HG02588 (cell line): ENCODE data around the gene RNF186.
"Not testable (repeated sequence)": the region's sequence is repeated elsewhere in the genome, so short reads cannot be mapped to it uniquely, and the experiment has no call there.

Source experiments
- ATAC-seq: cut with Tn5 transposase; IDR thresholded peaks from one replicate; pipeline ENCODE4 v1.9.1; 2021; ENCODE audit warnings: mild to moderate bottlenecking, moderate library complexity; ENCODE audit not compliant: unreplicated experiment

Gene RNF186, protein sequence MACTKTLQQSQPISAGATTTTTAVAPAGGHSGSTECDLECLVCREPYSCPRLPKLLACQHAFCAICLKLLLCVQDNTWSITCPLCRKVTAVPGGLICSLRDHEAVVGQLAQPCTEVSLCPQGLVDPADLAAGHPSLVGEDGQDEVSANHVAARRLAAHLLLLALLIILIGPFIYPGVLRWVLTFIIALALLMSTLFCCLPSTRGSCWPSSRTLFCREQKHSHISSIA

DNA sequence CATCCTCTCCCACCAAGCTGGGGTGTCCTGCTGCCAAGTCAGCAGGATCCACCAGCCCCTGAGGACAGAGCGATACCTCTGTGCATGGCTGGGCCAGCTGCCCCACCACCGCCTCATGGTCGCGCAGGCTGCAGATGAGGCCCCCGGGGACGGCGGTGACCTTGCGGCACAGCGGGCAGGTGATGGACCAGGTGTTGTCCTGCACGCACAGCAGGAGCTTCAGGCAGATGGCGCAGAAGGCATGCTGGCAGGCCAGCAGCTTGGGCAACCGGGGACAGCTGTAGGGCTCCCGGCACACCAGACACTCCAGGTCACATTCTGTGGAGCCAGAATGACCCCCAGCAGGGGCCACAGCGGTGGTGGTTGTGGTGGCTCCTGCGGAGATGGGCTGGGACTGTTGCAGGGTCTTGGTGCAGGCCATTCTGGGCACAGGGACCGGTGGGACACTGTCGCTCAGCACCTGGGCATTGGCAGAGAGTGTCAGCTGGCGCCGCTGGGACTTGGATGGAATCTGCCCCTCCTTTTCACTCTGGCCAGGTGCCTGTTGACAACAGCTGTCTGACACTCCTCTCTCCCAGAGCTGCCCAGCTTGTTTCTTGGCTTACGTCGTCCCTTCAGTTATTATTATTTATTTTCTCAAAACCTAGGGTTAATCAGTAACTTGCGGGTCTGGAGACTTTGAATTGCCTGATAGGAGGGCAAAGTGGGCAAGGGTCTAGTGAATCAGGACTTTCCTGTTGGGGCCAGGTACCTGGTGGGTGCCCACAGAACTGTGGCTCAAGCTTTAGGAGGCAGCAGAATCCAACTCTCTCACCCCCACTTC, at the start of gene RNF186:
Gene RNF186 (minus strand): TSS at position 603 of the 823 bp plus-strand sequence. CDS start 182 bp downstream, at position 421.
- no peak for ATAC-seq

DNA sequence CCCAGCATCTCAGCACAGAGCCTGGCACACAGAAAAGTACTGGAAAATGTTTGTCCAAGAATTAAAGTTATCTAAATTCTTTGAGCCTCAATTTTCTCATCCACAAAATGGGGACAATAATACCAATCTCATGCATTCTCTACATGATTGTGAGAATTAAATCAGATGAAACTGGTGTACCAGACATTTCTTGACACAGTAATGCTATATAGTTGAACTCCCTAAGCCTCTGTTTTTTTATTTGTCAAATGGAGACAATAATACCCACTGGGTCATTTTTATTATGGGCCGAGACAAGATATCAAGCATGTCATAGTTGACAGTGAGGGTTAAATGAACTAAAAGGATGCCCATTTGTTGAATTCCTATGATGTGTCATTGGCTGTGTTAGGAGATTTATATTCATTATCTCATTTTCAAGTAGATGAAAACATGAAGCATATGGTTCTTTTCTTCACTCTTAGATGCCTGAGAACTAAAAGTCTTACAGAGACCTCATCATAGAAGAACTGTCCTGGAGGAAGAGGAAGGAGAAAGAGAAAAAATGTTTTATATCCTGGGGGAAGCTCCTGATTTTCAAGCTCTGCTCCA, 49.6 kb upstream of the RNF186 start:
- no peak for ATAC-seq

DNA sequence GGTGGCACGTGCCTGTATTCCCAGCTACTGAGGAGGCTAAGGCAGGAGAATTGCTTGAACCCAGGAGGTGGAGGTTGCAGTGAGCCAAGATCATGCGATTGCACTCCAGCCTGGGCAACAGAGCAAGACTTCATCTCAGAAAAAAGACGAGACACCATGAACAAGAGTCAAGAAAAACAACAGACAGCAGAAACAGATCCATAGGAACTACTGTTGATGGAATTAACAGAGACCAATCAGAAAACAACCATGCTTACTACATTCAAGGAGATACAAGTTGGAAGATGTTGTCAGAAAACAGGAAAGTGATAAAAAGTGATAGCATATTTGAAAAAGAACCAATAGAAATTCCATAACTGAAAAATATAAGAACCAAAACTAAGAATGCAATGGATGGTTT, 47.9 kb upstream of the RNF186 start:
- ATAC-seq, result no peak

DNA sequence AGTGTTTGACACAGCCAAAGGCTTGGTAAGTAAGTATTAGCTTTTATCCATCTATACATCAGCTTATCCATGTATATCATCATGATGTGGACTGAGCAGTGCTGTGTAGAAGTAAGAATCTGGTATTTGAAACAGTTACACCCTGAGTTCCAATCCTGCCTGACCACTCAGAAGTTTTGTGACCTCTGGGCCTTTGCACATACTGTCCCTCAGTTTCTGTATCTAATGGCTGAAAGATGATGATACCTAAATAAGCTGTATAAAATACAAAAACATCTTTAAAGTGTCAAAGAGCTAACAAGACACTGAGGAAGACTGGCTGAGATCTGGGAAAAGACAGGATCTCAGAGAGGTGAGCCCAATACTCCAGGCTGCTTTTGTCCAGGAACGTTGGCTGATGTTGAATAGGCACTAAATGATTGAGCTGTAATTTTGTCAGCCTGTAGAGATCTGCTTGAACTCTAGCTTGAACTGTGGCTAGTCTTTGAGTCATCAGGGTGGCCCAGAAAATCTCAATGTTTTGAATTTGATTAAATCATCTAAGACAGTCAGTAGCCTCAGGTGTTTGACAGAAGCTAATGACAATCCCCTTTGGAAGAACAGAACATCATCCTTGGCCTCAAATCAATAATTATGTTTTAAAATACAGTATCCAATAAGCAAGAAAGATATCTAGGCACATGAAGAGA, 46.9 kb upstream of the RNF186 start:
- no peak for ATAC-seq

DNA sequence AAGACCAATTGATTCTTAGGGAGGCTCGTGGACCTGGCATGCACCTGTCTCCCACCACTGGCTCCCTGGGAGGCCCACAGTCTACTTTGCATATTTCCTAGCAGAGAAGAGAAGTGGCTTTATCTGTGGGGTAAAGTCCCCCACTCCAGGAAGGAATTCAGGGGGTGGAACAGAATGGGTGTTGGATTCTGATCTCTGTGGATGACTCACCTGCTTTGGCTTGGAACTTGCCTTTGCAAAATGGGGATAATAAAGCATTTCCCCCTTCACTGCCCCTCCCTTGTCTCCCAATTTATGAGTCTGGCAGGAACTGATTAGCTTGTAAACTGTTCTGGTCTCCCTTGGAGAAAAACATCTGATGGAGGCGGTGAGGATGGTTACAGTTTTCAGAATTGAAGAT, 46.0 kb upstream of the RNF186 start:
- no peak for ATAC-seq

DNA sequence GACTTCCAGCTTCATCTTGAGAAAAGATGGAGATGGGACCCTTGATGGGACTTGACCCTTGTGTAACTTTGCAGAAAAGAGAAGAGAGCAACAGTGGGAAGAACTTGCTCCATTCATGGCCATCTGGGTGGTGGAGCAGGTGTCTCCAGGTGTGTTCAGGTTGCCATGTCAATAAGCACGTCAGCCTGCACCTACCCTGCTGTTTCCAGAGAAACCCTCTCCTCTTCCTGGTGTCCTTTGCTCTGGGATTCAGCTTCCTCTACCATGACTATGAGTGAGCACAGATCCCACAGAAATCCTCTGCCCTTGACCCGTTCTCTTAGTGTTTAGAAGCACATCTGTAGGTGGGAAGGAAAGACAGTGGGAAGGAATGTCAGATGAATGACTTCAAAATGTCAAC, 45.3 kb upstream of the RNF186 start:
- ATAC-seq, result no peak

DNA sequence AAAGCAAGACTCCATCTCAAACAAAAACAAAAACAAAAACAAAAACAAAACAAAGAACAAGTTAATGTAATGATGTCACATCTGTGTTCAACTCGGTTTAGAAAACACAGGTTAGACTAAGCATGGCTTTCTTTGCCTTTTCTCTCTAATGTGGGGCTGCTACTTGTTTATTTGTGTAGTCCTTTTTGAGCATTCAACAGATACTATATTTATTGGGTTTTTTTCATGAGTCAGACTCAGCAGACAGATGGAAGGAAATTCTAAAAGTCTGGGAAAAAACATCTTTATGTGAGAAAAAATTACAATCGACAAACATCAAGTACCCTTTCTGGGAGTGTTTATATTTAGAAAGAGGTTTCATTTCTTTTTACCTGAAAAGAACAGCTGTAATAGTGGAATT, 44.8 kb upstream of the RNF186 start:
- ATAC-seq, result no peak

DNA sequence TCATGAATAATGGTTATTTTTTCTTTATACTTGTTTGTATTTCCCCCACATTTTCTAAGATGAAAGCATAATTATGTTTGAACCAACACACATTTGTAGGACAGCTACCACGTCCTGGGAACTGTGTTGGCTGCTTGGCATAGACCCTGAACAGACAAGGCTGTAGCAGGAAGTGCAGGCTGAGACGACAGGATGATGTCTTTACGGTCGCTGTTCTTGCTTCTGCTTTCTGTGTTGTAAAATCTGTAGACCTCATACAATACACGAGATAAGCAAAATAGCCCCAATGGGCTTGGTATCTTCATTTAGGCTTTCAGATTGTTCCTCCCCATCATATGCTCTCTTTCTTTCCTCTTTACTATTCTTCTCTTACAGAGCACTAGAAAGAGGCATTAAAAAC, 43.8 kb upstream of the RNF186 start:
- ATAC-seq, result no peak

DNA sequence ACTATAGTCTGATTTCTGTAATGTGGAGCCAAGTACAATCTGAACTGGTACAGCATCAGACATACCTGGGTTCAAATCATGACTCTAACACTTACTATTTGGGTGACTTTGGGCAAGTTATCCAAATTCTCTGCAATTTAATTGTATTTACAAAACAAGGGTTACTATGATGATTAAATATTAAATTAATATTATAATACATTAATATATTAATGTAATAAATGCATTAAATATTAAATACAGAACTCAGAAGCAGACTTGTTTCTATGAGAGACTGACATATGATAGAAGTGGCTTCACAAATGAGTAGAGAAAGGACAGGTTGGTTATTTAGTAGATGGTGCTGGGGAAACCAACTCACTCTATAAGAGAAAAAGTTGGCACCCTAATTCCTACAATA, 39.8 kb upstream of the RNF186 start:
- ATAC-seq, result no peak

DNA sequence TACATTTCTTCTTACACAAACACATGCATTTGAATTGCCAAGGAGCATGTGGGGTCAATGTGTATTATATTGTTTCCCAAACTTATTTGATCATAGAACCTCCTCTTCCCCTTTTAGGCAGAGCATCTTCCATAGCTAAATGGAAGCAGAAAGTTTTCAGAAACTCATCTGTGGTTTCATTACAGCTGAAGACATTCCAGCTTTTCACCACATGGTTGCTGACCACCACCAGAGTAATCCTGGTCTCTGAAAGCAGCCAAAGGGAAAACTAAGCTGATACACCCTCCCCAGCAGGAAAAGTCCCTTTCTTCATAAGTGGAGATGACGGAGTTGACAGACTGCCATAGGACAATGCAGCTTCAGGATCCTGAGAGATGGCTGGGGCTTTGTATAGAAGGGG, 37.0 kb upstream of the RNF186 start:
- no peak for ATAC-seq

DNA sequence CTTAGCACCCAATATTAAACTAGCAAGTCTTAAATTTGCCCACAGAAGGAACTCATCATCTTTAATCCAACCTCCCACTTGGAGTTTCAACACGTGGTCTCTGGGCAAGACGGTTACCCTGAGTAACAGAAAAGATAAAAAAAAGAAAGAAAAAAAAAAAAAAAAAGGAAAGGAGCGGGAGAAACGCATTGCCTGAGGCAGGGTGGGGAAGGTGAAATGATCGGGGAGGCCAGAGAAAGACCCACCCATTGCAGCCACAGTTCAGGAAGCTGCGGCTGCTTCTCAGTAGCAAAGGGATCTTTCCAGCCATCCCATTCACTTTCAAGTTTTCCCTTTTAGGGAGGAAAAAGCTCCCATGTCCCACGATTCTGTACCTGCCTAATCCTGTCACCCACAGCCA, 35.1 kb upstream of the RNF186 start:
- no peak for ATAC-seq

DNA sequence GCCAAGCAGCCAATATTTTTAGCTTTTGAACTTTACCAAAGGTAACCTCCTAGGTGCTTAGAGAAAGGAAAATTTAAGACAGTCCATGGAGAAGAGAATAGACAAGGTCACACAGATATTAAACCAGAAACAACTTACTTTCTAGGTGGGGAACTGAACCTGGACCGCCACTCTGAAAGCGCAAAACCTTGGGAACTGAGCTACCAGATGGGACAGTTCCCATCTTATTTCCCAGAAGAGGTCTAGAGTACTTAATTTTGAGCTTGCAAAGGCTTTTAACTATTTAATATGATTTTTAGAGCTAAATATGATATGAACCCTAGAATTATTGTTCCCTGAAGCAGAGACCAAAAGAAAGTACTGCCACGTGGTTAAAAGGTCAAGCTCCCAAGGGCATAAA, 34.2 kb upstream of the RNF186 start:
- ATAC-seq, result not testable (repeated sequence)

DNA sequence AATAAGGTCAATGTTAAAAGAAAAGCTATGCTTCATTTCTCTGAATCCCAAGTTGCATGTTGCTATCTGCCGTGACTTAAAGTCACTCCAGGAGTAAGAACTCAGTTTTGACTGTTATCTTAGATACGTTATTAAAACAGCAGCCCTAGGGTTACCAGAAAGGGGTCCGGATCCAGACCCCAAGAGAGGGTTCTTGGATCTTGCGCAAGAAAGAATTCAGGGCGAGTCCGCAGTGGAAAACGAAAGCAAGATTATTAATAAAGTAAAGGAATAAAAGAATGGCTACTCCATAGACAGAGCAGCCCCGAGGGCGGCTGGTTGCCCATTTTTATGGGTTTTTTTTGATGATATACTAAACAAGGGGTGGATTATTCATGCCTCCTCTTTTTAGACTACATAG, 32.3 kb upstream of the RNF186 start:
- ATAC-seq, result not testable (repeated sequence)

DNA sequence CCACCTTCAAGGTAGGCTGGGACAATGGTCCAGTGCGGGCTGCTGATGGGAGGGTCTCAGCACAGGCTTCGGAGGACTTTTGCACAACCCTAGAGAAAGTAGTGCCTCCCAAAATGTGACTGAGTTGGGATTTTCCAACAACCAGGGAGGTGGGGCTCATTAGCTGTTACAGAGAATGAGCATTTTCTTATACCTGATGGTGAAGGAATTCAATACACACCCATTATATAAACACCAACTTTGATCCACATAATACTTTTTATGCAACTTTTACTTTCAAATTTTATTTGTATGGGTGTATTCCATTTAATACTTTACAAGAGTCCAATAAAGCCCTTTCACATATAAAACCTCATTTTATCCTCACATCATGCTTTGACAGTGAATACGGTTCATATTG, 31.3 kb upstream of the RNF186 start:
- no peak for ATAC-seq

DNA sequence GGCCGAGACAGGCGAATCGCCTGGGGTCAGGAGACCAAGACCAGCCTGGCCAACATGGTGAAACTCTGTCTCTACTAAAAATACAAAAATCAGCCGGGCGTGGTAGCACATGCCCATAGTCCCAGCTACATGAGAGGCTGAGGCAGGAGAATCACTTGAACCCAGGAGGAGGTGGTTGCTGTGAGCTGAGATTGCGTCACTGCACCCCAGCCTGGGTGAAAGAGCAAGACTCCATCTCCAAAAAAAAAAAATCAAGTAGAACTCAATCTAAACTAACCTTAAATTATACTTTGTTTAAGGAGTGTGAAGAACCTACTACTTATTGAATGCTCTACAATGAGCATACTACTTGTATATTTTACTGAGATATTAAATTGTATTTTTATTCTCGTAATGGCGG, 30.5 kb upstream of the RNF186 start:
- ATAC-seq, result no peak

DNA sequence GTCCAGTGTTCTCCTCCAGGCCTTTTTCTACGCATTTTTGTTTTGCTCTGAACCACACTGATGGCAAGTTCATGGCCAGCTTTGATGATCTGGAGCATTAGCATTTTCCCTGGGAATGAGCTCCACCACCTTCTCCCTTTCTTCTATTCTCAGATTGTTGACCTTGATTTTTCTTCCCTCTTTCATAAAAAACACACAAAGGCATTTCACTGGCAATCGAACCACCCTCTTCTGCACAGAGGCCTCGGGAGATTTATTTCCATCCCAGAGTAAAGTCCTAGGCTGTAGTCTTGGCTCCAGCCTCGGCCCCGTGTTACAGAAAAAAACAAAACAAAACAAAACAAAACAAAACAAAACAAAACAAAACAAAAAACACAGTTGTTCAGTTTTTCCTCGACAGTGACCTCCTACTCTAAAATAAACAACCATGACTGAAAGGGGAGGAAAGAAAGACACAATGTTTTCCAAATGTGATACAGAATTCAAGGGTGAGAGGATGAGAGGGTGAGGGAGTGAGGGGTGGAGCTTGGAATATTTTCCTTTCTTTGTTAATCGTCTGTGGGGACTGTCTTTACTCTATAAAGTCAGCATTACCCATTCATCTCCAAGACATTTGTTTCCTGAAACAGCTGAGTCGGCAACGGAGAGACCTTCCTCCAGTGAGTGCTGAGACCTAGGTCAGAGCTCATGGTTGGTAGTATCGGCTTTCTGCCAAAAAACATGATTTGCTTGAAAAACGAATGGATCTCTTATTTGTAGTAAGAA, 29.8 kb upstream of the RNF186 start:
- ATAC-seq, result no peak

DNA sequence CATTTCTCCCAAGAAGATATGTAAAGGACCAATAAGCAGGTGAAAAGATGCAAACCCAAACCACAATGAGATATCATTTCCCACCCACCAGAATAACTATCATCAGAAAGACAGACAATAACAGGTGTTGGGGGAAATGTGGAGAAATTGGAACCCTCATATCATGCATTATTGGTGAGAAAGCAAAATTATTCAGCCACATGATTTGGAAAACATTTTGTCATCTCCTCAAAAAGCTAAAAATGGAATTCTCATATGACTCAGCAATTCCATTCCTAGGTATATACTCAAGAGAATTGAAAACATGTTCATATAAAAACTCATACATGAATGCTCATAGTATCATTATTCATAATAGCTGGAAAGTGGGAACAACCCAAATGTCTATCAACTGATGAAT, 25.1 kb upstream of the RNF186 start:
- ATAC-seq, result no peak

DNA sequence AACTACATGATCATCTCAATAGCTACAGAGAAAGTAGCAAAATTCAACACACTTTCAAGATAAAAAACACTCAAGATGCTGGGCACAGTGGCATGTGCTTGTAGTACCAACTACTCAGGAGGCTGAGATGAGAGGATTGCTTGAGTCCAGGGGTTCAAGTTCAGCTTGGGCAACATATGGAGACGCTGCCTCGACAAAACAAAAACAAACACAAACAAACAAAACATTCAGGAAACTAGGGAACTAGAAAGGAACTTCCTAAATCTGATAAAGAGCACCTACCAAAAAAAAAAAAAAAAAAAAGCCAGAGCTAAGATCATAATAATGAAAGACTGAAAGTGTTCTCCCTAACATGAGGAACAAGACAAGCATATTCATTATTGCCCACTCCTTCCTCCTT, 22.8 kb upstream of the RNF186 start:
- ATAC-seq, result no peak

DNA sequence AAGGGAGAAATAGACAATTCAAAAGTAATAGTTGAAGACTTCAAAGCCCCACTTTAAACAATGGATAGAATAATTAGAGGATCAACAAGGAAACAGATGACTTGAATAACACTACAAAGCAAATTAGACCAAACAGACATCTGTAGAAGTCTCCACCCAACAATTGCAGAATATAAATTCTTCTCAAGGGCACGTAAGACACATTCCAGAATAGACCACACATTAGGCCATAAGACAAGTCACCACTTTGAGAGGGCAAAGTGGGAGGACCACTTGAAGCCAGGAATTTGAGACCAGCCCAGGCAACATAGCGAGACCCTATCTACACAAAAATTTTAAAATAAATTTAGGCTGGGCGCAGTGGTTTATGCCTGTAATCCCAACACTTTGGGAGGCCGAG, 20.5 kb upstream of the RNF186 start:
- no peak for ATAC-seq

DNA sequence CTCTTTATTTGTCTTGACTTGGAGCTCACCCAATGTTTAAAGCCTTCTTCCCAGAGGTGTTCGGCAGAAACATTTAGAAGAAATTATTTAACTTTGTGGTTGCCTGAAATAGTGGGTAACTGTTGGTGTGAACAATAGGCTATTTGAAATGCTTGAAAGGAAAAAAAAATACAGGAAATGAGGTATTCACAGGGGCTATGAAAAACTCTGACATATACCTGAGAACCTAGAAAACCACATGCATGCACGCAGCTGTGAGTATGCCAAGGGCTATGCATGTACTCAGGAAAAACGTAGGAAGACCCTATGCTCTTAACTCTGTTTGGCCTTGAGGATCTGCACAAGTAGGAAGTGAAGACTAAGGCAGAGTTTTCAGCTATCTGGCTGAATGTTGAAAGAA, 16.4 kb upstream of the RNF186 start:
- ATAC-seq, result no peak

DNA sequence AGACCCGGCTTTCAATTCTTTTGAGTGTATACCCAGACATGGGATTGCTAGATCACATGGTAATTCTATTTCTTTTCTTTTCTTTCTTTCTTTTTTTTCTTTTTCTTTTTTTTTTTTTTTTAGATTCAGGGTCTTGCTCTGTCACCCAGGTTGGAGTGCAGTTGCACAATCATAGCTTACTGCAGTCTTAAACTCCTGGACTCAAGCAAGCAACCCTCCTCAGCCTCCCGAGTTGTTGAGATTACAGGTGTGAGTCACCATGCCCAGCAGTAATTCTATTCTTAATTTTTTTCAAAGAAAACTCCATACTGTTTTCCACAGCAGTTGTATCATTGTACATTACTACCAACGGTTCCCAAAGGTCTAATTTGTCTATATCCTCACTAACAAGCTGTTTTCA, 13.5 kb upstream of the RNF186 start:
- no peak for ATAC-seq
